Fibroblast of mammary gland (primary cell): ENCODE data around the gene NUDT16L1.

Experiments
- DNase-seq: peaks from one replicate; pipeline ENCODE4 v3.0.0-alpha.2; 2010; ENCODE audit warnings: low read depth
- H3K4me3 ChIP-seq: 2 replicates; pipeline ENCODE4 v1.5.1; 2011; ENCODE audit warnings: low read depth, mild to moderate bottlenecking, low read length, moderate library complexity; ENCODE audit not compliant: control insufficient read depth
- TF ChIP-seq, protein P1 (sequence below): conservative IDR thresholded peaks from 2 replicates; pipeline ENCODE4 v1.5.1; 2011; ENCODE audit warnings: low read depth, low read length, inconsistent platforms; ENCODE audit not compliant: control insufficient read depth, insufficient read depth

Gene NUDT16L1

GRCh38 chr16:4699046-4699556 lies 5.7 kb downstream of the NUDT16L1 start:
- TF ChIP-seq, protein P1, sequence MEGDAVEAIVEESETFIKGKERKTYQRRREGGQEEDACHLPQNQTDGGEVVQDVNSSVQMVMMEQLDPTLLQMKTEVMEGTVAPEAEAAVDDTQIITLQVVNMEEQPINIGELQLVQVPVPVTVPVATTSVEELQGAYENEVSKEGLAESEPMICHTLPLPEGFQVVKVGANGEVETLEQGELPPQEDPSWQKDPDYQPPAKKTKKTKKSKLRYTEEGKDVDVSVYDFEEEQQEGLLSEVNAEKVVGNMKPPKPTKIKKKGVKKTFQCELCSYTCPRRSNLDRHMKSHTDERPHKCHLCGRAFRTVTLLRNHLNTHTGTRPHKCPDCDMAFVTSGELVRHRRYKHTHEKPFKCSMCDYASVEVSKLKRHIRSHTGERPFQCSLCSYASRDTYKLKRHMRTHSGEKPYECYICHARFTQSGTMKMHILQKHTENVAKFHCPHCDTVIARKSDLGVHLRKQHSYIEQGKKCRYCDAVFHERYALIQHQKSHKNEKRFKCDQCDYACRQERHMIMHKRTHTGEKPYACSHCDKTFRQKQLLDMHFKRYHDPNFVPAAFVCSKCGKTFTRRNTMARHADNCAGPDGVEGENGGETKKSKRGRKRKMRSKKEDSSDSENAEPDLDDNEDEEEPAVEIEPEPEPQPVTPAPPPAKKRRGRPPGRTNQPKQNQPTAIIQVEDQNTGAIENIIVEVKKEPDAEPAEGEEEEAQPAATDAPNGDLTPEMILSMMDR: no peak
- DNase-seq: no peak
- no peak overlapping the region for H3K4me3 ChIP-seq

DNA sequence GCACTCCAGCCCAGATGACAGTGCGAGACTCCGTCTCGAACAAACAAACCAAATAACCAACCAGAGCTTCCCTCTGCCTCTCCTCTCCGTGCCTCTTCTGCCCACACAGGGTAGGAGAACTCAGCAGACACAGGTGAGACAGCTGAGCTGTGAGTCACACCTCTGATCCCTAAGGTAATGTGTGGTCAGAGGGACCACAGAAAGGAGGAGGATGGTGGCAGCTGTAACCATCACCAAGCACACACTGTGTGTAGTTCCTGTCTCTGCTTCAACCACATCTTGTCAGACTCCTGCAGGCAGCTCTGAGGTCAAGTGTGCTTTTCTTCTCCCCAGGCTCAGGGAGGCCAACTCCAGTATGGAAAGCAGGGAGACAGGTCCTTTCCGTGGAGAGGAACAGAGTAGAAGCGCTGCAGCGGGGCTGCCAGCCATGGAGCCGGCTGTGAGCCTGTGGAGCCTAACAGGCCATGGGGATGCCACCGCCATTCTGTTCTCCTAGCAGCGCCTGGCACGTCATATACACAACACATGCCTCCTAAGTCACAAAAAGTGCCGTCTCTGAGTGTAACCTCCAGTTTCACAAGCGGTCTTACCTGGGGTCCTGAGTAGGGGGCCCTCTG lies 7.1 kb downstream of the NUDT16L1 start:
- H3K4me3 ChIP-seq: no peak overlapping the region
- DNase-seq: no peak
- TF ChIP-seq, protein P1: no peak

GRCh38 chr16:4700997-4701743 lies 7.8 kb downstream of the NUDT16L1 start:
- DNase-seq: no peak
- H3K4me3 ChIP-seq: no peak overlapping the region
- TF ChIP-seq, protein P1: no peak

DNA sequence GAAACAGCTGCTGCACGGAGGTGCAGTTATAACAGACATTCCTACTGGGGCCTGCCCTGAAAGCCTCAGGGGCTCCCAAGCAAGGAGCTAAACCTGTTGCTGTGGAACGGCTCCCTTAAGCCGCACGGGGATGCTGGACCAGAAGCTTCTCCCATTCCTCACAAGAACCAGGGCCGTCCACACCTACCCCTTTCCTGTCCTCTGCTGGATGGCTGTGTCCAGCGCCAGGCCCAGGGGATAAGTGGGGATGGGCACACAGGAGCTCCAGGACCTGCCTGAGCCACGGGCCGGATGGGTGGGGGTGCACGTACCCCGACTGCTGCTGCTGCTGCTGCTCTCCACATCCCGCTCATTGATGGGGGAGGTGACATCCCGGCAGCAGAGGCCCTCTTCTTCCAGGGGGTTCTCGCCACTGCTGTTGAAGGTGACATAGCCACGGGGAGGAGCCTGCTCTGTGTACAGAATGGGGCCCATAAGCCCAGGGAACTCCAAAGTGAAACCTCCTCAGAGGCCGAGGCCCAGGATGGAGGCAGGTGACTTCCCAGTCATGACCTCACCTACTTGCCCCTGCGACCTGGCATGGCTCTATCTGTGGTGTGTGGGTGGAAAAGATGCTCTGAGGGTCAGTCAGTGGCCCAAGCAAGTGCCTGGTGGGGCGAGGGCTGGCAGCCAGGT lies 8.6 kb downstream of the NUDT16L1 start:
- TF ChIP-seq, protein P1: no peak
- no peak for DNase-seq
- H3K4me3 ChIP-seq: no peak overlapping the region

GRCh38 chr16:4702466-4702808 lies 9.1 kb downstream of the NUDT16L1 start:
- DNase-seq: no peak
- H3K4me3 ChIP-seq: no peak overlapping the region
- TF ChIP-seq, protein P1: no peak

GRCh38 chr16:4703906-4704305 lies 10.5 kb downstream of the NUDT16L1 start:
- TF ChIP-seq, protein P1: no peak

More at GRCh38 chr16:4703906-4704305, 10.5 kb downstream of the NUDT16L1 start:
- H3K4me3 ChIP-seq: no peak overlapping the region
- DNase-seq: no peak
